ENCODE measurements around the gene PLCB1.
A peak's percentile ranks its signal among the peaks of the same experiment; 100 is the strongest.

PLCB1 gene

GRCh38 chr20:8933381-8933807, 801.3 kb downstream of the PLCB1 start:
- DNase-seq, result peak; percentile 24

DNA sequence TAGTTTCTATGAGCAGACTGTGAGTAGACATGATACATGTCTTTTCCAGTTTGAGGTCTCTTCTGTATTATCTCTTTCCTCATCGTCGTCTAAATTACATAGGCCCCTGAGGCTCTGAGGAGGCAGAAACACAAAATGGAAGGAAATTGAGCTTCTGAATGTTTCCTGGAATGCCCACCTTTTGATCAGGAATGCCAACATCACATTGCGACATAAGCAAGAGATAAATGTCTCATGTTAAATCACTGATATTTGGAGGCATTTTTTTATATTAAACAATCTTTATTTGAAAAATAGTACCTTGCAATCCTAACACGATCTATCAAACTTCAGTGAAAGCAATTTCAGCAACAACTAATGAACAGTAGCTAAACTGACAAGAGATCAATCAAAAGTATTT, 802.3 kb downstream of the PLCB1 start:
- DNase-seq, result no peak

Data from fibroblast of upper back skin (primary cell).